ENCODE results near the gene MAGI2.

MAGI2 gene

GRCh38 chr7:79124331-79124730, 329.1 kb downstream of the MAGI2 start:
- no peak for TF ChIP-seq CTCF (IDR thresholded peaks at IDR 0.05; ENCODE audit: low read depth, low read length)
- H3K4me3 ChIP-seq (ENCODE audit: low read depth, low read length), result no peak overlapping the region

- TF ChIP-seq CTCF (IDR thresholded peaks at IDR 0.05; ENCODE audit: low read depth, low read length), result no peak
- H3K4me3 ChIP-seq (ENCODE audit: low read depth, low read length), result no peak overlapping the region
Observed at GRCh38 chr7:79118143-79118542, 335.3 kb downstream of the MAGI2 start.

GRCh38 chr7:79096361-79096805, 357.1 kb downstream of the MAGI2 start:
- no peak for TF ChIP-seq CTCF (IDR thresholded peaks at IDR 0.05; ENCODE audit: low read depth, low read length)
- no peak overlapping the region for H3K4me3 ChIP-seq (ENCODE audit: low read depth, low read length)

DNA sequence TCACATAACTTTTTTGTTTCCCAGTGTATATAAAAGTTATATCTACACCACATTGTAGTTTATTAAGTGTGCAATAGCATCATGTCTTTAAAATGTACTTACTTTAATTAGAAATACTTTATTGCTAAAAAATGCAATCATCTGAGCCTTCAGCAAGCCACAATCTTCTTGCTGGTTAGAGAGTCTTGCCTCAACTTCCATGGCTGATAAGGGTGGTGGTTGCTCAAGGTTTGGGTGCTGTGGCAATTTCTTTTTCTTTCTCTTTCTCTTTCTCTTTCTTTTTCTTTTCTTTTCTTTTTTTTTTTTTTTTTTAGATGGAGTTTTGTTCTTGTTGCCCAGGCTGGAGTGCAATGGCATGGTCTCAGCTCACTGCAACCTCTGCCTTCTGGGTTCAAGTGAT, 360.0 kb downstream of the MAGI2 start:
- no peak overlapping the region for H3K4me3 ChIP-seq (ENCODE audit: low read depth, low read length)
- TF ChIP-seq CTCF (IDR thresholded peaks at IDR 0.05; ENCODE audit: low read depth, low read length), result no peak

- H3K4me3 ChIP-seq (ENCODE audit: low read depth, low read length), result no peak overlapping the region
Observed at GRCh38 chr7:79091661-79092060, 361.8 kb downstream of the MAGI2 start.

GRCh38 chr7:79091011-79091410, 362.5 kb downstream of the MAGI2 start:
- H3K4me3 ChIP-seq (ENCODE audit: low read depth, low read length), result no peak overlapping the region
- no peak for TF ChIP-seq CTCF (IDR thresholded peaks at IDR 0.05; ENCODE audit: low read depth, low read length)

More at GRCh38 chr7:79091661-79092060, 361.8 kb downstream of the MAGI2 start:
- TF ChIP-seq CTCF (IDR thresholded peaks at IDR 0.05; ENCODE audit: low read depth, low read length), result no peak

GRCh38 chr7:79090543-79090942, 362.9 kb downstream of the MAGI2 start:
- TF ChIP-seq CTCF (IDR thresholded peaks at IDR 0.05; ENCODE audit: low read depth, low read length), result no peak
- H3K4me3 ChIP-seq (ENCODE audit: low read depth, low read length), result no peak overlapping the region
